Measurements from ENCODE around the gene ARHGEF7.

The ARHGEF7 gene

DNA sequence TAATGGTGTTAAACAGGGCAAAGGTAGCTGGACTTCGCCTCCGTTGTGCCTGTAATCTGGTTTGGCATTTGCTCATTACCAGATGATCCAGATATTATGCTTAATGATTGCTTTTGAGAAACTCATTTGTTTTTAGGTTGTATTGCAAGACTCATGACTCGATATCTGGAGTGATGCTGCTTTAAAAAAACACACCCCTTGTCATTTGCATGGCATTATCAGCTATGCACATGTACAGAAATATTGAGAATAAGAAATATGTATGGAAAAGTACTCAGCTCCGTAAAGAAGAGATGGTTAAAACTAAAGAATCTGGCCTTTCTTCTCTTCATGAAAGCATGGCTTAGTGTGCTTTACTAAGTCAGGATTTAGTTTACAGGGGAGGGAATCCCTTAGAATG, 95.0 kb downstream of the ARHGEF7 start:
- TF ChIP-seq, protein P1, sequence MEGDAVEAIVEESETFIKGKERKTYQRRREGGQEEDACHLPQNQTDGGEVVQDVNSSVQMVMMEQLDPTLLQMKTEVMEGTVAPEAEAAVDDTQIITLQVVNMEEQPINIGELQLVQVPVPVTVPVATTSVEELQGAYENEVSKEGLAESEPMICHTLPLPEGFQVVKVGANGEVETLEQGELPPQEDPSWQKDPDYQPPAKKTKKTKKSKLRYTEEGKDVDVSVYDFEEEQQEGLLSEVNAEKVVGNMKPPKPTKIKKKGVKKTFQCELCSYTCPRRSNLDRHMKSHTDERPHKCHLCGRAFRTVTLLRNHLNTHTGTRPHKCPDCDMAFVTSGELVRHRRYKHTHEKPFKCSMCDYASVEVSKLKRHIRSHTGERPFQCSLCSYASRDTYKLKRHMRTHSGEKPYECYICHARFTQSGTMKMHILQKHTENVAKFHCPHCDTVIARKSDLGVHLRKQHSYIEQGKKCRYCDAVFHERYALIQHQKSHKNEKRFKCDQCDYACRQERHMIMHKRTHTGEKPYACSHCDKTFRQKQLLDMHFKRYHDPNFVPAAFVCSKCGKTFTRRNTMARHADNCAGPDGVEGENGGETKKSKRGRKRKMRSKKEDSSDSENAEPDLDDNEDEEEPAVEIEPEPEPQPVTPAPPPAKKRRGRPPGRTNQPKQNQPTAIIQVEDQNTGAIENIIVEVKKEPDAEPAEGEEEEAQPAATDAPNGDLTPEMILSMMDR (IDR thresholded peaks at IDR 0.05; ENCODE audit: control insufficient read depth, insufficient read depth, low read depth, low read length, missing control alignments): no peak
- peak overlapping the region; percentile 15 for H3K4me3 ChIP-seq (ENCODE audit: control insufficient read depth, low read depth, low read length)
- no peak for DNase-seq (ENCODE audit: low read depth)

DNA sequence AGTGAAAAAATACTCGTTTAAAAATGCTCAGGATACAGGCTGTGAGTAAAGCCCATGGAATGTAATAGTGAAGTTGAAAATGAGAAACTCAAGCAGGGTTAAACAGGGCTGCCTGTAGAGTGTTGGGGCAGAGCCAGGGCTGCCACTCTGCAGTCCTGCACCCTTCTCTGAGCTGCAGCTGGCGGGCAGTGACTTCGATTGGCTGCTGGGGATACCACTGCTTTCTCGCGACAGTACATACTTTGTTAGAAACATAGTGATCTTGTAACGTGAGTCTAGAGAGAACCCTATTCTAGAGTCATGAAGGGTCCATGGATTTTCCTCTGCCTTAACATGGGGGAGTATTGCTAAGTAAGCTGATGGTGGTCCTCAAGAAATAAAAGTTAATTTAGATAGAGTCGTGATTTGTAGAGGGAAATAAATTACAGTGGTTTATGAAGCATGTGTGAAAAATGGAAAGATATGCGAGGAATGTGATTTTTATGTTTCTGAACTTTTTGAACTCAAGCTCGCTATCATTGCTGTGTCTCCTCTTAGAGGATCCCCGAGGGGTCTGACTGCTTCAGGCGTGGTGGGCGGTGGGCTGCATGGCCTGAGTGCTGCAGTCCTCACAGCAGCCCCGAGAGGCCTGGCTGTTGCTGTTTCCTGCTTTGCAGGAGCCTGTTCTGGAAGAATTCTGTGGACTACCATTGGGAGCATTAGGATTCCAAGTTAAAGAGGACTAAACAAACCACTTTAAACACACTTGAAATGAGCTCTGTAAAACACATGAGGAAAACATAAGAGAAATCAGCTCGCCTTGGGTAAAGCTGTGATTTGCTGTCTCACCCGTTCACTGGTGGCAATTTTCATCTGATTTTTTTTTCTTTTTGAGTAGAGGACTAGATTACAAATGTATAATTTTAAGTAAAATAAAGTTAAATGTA, 95.7 kb downstream of the ARHGEF7 start:
- TF ChIP-seq, protein P1 (IDR thresholded peaks at IDR 0.05; ENCODE audit: control insufficient read depth, insufficient read depth, low read depth, low read length, missing control alignments): no peak
- peak; percentile 68 for DNase-seq (ENCODE audit: low read depth)
- H3K4me3 ChIP-seq (ENCODE audit: control insufficient read depth, low read depth, low read length): peak overlapping the region; percentile 15

DNA sequence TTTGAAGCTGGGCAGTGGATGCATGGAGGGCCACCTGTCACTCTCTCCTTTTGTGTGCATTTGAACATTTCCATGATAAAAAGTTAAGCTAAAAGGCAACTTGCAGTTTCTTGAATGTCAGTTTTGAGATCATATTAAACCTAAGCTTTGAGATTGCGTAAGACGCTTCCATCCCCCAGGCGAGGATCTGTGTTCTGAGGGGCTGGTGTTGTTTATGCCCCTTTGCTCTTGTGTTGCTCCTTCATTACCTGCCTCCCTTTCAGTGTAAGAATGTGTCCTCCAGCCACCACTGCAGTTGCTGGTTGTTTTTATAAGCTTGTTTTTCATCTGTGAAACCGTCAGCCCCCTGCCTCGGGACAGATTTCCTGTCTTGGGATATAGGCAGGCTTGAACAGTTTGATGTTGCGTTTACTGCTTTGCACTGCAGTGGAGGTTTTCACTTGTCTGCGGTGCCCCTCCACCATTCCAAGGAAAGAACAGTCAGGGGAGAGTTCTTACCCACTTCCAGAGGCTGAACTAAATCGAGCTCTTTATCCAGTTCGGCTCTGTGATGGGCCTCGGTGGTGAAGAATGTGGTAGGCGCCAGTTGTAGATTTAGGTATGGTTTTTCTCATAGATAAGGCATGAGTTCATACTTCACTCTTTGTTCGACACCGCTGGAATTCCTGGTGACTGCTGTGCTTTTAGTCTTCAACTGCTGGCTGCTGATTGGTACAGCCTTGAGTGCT, 96.8 kb downstream of the ARHGEF7 start:
- no peak for DNase-seq (ENCODE audit: low read depth)
- TF ChIP-seq, protein P1 (IDR thresholded peaks at IDR 0.05; ENCODE audit: control insufficient read depth, insufficient read depth, low read depth, low read length, missing control alignments): no peak

DNA sequence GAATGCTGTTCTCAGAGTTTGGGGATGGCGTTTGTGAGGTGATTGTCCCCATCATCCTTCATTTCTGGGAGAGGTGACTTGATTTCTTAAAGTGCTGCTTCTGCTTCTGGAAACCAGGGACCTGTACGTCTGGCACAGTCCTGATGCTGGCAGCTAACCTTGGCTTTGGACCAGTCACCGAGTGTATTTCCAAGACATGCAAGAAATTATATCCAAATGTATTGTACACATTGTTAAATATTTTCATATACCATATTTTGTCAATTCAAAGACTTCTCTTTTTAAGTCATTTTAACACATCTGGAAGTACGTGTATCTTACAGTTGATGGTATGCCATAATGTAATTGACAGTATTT, 97.4 kb downstream of the ARHGEF7 start:
- DNase-seq (ENCODE audit: low read depth): no peak
- H3K4me3 ChIP-seq (ENCODE audit: control insufficient read depth, low read depth, low read length): no peak overlapping the region
- TF ChIP-seq, protein P1 (IDR thresholded peaks at IDR 0.05; ENCODE audit: control insufficient read depth, insufficient read depth, low read depth, low read length, missing control alignments): no peak

More for the DNA sequence above, 96.8 kb downstream of the ARHGEF7 start:
- no peak overlapping the region for H3K4me3 ChIP-seq (ENCODE audit: control insufficient read depth, low read depth, low read length)

DNA sequence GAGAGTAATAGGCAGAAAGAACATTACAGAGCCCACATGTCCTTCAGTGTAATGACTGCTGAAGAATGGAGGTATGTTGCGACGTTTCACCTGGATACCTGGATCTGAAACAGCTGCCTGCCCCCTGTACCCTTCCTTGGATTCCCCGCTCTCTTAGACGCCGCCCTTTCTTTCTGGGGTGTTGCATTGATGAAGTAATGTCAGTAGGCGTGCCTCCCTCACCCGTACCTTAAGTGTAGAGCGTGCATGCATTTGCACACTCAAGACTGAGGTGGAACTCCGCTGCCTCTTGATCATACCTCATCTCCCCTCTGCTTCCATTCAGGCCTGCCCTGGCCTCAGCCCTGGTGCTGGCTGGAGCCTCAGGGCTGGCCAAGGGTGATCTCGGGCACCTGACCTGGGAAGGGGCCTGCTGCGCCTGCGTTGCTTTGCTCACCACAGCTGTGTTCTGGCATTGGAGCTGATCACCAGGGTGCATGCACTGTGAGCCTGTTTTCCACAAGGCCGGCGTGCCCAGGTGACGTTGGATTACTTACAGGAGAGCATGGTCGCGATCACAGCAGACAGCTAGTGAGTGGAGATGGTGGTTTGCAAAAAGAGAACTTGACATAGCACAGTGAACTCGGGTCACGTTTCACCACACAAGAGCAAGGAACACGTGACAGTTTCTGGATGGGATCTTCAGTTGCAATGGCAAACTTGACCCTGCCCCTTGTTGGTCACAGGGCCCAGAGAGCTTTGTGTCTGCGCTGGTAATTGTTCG, 99.0 kb downstream of the ARHGEF7 start:
- no peak for DNase-seq (ENCODE audit: low read depth)
- no peak overlapping the region for H3K4me3 ChIP-seq (ENCODE audit: control insufficient read depth, low read depth, low read length)
- TF ChIP-seq, protein P1 (IDR thresholded peaks at IDR 0.05; ENCODE audit: control insufficient read depth, insufficient read depth, low read depth, low read length, missing control alignments): no peak
